ENCODE results near the gene CCDC15.

The CCDC15 gene

DNA sequence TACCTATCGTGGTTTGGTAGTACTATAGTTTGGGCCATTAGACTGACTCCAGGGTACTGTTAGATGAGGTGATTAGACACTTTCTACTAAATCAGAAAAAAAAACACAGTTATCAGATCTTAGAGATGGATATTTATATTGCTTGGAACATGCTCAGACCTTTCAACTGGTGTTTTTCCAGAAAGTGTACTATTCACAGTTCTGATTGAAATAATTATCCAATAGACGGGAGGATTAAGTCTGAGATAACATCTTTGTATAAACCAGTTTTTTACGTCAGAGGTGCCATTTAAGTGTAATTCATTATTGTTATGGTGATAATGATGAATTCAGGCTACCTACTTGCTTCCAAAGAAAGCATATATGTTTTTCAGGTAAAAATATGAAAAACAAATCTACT, 22.5 kb downstream of the CCDC15 start:
- H3K4me1 ChIP-seq (ENCODE audit: control insufficient read depth, insufficient read depth, low read length) = peaks cover 1% of the 10 kb centered on the region
- no peak overlapping the region for H3K4me2 ChIP-seq (ENCODE audit: low read length)
- H3K27me3 ChIP-seq (ENCODE audit: control insufficient read depth, insufficient read depth, low read length) = no peaks in the 10 kb centered on the region
- H3K9ac ChIP-seq (ENCODE audit: low read depth, low read length) = no peak overlapping the region
- no peaks in the 10 kb centered on the region for H3K9me3 ChIP-seq (replicated peaks; ENCODE audit: low read length)
- H3K36me3 ChIP-seq (ENCODE audit: insufficient read depth, low read length) = no peaks in the 10 kb centered on the region
- no peak overlapping the region for H3K4me3 ChIP-seq (ENCODE audit: low read length)

DNA sequence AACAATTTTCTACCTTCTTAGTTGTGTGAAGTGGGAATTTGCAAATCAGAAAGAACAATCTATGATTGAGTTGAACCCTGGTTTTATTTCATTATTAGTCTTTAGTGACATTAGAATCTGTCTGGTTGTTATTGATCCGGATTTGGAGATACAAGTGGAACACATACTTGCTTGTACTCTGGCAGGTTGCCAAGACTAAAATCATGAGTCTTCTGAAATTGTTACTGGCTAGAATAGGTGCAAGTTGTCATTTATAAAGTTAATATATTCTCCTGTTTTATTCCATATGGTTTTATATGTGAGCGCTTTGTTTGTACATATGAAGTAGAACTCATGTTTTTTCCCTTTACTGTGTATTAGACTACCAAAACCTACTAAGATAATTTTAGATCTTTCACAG, 23.0 kb downstream of the CCDC15 start:
- Histone ChIP-seq H3K9me3 (replicated peaks; ENCODE audit: low read length) (peaks cover 2% of the 10 kb centered on the region), H3K27me3 (ENCODE audit: control insufficient read depth, insufficient read depth, low read length) (no peaks in the 10 kb centered on the region), H3K4me2 (ENCODE audit: low read length) (no peak overlapping the region), H3K36me3 (ENCODE audit: insufficient read depth, low read length) (no peaks in the 10 kb centered on the region), H3K4me1 (ENCODE audit: control insufficient read depth, insufficient read depth, low read length) (no peaks in the 10 kb centered on the region), H3K9ac (ENCODE audit: low read depth, low read length) (no peak overlapping the region), H3K4me3 (ENCODE audit: low read length) (no peak overlapping the region)

DNA sequence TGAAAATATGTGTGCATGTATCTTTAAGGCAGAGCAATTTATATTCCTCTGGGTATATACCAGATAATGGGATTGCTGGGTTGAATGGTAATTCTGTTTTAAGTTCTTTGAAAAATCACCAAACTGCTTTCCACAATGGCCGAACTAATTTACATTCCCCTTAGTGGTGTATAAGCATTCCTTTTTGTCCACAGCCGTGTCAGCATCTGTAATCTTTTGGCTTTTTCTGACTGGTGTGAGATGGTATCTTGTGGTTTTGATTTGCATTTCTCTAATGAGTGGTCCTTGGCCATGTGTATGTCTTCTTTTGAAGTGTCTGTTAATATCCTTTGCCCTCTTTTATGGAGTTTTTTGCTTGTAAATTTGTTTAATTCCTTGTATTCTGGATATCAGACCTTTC, 24.3 kb downstream of the CCDC15 start:
- no peak overlapping the region for H3K4me3 ChIP-seq (ENCODE audit: low read length)
- peaks cover 3% of the 10 kb centered on the region for H3K9me3 ChIP-seq (replicated peaks; ENCODE audit: low read length)
- H3K4me2 ChIP-seq (ENCODE audit: low read length) = no peak overlapping the region
- H3K27me3 ChIP-seq (ENCODE audit: control insufficient read depth, insufficient read depth, low read length) = no peaks in the 10 kb centered on the region
- no peak overlapping the region for H3K9ac ChIP-seq (ENCODE audit: low read depth, low read length)
- no peaks in the 10 kb centered on the region for H3K4me1 ChIP-seq (ENCODE audit: control insufficient read depth, insufficient read depth, low read length)
- H3K36me3 ChIP-seq (ENCODE audit: insufficient read depth, low read length) = no peaks in the 10 kb centered on the region

DNA sequence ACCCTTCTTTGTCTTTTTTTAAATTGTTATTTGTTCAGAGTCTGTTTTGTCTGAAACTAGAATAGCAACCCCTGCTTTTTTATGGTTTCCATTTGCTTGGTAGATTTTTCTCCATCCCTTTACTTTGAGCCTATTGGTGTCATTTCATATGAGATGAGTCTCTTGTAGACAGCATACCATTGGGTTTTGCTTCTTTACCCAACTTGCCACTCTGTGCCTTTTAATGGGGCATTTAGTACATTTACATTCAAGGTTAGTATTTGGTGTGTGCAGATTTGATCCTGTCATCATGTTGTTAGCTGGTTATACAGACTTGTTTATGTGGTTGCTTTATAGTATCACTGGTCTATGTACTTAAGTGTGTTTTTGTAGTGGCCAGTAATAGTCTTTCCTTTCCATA, 28.0 kb downstream of the CCDC15 start:
- H3K9me3 ChIP-seq (replicated peaks; ENCODE audit: low read length) = peaks cover 3% of the 10 kb centered on the region
- no peaks in the 10 kb centered on the region for H3K27me3 ChIP-seq (ENCODE audit: control insufficient read depth, insufficient read depth, low read length)
- H3K4me3 ChIP-seq (ENCODE audit: low read length) = no peak overlapping the region

DNA sequence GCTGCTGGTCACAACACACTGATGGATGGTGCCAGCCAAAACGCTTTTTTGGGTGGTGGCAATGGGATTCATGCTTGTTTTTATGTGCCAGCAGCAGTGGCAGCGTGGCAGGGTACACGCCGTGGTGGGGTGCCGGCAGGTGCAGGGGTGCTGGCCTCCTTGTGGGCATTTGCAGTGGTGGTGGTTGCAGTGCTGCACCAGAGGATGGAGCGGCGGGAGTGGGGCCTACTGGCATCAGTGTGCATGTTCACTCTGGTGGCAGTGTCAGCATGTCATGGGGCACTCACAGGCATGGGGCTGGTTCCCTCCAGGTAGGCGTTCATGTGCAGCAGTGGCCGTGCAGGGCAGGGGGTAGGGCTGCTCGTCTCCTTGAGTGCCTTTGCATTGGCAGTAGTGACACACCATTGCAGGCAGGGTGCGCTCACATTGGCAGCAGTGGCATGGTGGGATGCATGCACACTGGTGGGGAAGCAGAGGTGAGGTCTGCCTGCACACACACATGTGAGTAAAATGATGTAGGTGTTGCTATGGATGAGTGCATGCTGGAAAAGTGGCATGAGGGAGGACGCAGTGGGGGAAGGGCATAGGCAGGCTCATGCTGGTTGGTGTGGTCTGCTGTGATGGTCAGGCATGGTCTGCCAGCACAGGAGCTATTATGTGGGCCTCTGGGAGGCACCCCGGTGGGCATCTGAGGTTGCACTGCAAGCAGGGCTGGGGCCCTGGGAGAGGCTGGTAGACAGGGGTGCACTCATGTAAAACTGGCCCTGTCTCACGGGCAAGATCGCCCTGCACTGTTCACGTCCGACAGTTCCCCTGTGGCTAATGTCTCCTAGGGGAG, 29.9 kb downstream of the CCDC15 start:
- no peak overlapping the region for H3K9ac ChIP-seq (ENCODE audit: low read depth, low read length)
- peaks cover 3% of the 10 kb centered on the region for H3K9me3 ChIP-seq (replicated peaks; ENCODE audit: low read length)
- H3K27me3 ChIP-seq (ENCODE audit: control insufficient read depth, insufficient read depth, low read length) = no peaks in the 10 kb centered on the region
- no peaks in the 10 kb centered on the region for H3K36me3 ChIP-seq (ENCODE audit: insufficient read depth, low read length)
- H3K4me3 ChIP-seq (ENCODE audit: low read length) = no peak overlapping the region
- no peaks in the 10 kb centered on the region for H3K4me1 ChIP-seq (ENCODE audit: control insufficient read depth, insufficient read depth, low read length)
- no peak overlapping the region for H3K4me2 ChIP-seq (ENCODE audit: low read length)

More for the DNA sequence above, 28.0 kb downstream of the CCDC15 start:
- Histone ChIP-seq H3K9ac (ENCODE audit: low read depth, low read length) (no peak overlapping the region), H3K4me2 (ENCODE audit: low read length) (no peak overlapping the region), H3K4me1 (ENCODE audit: control insufficient read depth, insufficient read depth, low read length) (no peaks in the 10 kb centered on the region), H3K36me3 (ENCODE audit: insufficient read depth, low read length) (no peaks in the 10 kb centered on the region)

DNA sequence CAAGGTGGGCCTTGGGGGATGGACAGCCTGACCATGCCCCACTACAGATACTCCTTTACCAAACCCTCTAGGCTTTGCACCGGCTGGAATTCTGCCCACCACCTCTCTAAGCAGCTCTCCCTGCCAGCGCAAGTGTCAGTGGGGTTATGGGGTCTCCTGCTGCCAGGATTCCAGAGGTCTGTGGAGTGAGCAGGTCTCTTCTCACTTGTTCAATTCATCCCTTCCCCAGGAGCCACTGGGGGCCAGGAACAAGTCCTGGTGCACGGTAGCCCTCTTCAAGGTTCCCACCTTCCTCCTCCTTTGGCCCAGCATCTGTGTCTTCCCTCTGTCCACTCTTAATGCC, 30.5 kb downstream of the CCDC15 start:
- H3K9me3 ChIP-seq (replicated peaks; ENCODE audit: low read length) = peaks cover 3% of the 10 kb centered on the region
- H3K36me3 ChIP-seq (ENCODE audit: insufficient read depth, low read length) = no peaks in the 10 kb centered on the region
- H3K9ac ChIP-seq (ENCODE audit: low read depth, low read length) = no peak overlapping the region
- H3K4me2 ChIP-seq (ENCODE audit: low read length) = no peak overlapping the region
- H3K4me1 ChIP-seq (ENCODE audit: control insufficient read depth, insufficient read depth, low read length) = no peaks in the 10 kb centered on the region
- H3K4me3 ChIP-seq (ENCODE audit: low read length) = no peak overlapping the region
- H3K27me3 ChIP-seq (ENCODE audit: control insufficient read depth, insufficient read depth, low read length) = no peaks in the 10 kb centered on the region

DNA sequence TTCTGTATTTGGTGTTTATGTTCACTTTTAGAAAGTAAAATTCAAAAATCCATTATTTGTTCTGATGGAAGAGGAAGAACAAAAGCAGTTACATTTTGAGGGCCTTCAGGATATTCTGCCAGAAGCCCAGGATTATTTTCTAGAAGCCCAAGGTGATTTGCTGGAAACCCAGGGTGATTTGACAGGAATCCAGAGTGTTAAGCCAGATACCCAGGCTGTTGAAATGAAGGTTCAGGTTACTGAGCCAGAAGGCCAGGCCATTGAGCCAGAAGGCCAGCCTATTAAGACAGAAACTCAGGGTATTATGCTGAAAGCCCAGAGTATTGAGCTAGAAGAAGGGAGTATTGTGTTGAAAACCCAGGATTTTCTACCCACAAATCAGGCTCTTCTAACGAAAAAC, 33.1 kb downstream of the CCDC15 start:
- no peak overlapping the region for H3K9ac ChIP-seq (ENCODE audit: low read depth, low read length)
- no peak overlapping the region for H3K4me2 ChIP-seq (ENCODE audit: low read length)
- H3K9me3 ChIP-seq (replicated peaks; ENCODE audit: low read length) = peaks cover under 1% of the 10 kb centered on the region
- H3K36me3 ChIP-seq (ENCODE audit: insufficient read depth, low read length) = no peaks in the 10 kb centered on the region
- H3K4me3 ChIP-seq (ENCODE audit: low read length) = no peak overlapping the region
- no peaks in the 10 kb centered on the region for H3K27me3 ChIP-seq (ENCODE audit: control insufficient read depth, insufficient read depth, low read length)
- H3K4me1 ChIP-seq (ENCODE audit: control insufficient read depth, insufficient read depth, low read length) = no peaks in the 10 kb centered on the region

DNA sequence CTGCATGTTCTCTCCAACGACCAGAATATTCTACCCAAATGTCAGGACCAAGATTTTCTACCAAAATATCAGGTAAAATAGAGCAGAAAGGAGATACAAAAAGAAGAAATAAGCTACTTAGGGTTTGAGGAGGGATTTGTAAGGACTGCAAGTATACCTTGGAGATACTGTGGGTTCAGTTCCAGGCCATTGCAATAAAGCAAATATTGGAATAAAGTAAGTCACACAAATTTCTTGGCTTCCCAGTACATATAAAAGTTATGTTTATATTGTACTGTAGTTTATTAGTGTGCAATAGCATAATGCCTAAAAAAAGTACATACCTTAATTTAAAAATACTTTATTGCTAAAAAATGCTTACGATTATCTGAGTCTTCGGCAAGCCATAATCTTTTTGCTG, 34.1 kb downstream of the CCDC15 start:
- H3K4me1 ChIP-seq (ENCODE audit: control insufficient read depth, insufficient read depth, low read length) = no peaks in the 10 kb centered on the region
- H3K27me3 ChIP-seq (ENCODE audit: control insufficient read depth, insufficient read depth, low read length) = no peaks in the 10 kb centered on the region
- H3K9ac ChIP-seq (ENCODE audit: low read depth, low read length) = no peak overlapping the region
- no peak overlapping the region for H3K4me3 ChIP-seq (ENCODE audit: low read length)
- H3K36me3 ChIP-seq (ENCODE audit: insufficient read depth, low read length) = no peaks in the 10 kb centered on the region
- no peak overlapping the region for H3K4me2 ChIP-seq (ENCODE audit: low read length)
- no peaks in the 10 kb centered on the region for H3K9me3 ChIP-seq (replicated peaks; ENCODE audit: low read length)

DNA sequence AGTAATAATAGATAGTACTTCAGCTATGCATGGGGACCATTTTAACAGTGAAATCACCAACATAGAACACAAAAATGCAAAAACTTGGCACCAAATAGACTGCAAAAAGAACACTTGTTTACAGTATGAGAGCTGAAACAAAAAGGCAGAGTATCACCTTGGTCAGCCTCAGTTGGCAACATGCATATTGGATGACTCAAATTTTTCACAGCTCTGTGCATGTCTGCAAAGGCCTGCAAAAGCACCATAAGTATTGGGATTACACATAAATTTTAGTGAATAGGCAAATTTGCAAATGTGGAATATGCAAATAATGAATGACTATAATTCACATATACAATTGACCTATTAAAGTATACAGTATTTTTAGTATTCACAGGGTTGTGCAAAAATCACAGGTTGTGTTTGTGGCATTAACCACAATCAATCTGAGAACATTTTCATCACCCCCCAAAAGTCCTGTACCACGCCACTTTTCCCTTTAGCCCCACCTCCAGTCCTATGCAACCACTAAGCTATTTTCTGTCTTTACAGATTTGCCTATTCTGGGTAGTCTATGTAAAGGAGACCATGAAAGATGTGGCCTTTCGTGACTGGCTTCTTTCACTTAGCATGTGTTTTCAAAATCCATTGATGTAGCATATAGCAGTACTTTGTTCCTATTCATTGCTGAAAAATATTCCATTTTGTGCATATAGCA, 47.2 kb downstream of the CCDC15 start:
- Histone ChIP-seq H3K4me2 (ENCODE audit: low read length) (no peak overlapping the region), H3K4me1 (ENCODE audit: control insufficient read depth, insufficient read depth, low read length) (no peaks in the 10 kb centered on the region), H3K4me3 (ENCODE audit: low read length) (no peak overlapping the region), H3K27me3 (ENCODE audit: control insufficient read depth, insufficient read depth, low read length) (no peaks in the 10 kb centered on the region), H3K9ac (ENCODE audit: low read depth, low read length) (no peak overlapping the region), H3K9me3 (replicated peaks; ENCODE audit: low read length) (no peaks in the 10 kb centered on the region), H3K36me3 (ENCODE audit: insufficient read depth, low read length) (peaks cover 3% of the 10 kb centered on the region)

DNA sequence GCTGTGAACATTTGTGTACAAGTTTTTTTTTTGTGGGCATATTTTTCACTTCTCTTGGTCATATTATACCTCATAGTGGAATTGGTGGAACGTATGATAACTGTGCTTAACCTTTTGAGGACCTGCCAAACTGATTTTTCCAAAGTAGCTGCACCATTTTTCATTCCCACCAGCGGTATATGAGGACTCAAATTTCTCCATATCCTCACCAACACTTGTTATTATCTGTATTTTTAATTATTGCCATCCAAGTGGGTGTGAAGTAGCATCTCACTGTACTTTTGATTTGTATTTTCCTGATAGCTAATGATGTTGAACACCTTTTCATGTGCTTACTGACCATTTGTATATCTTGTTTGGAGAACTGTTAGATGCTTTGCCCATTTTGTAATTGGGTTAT, 47.8 kb downstream of the CCDC15 start:
- Histone ChIP-seq H3K4me3 (ENCODE audit: low read length) (no peak overlapping the region), H3K4me2 (ENCODE audit: low read length) (no peak overlapping the region), H3K36me3 (ENCODE audit: insufficient read depth, low read length) (peaks cover 4% of the 10 kb centered on the region), H3K4me1 (ENCODE audit: control insufficient read depth, insufficient read depth, low read length) (no peaks in the 10 kb centered on the region), H3K9ac (ENCODE audit: low read depth, low read length) (no peak overlapping the region), H3K9me3 (replicated peaks; ENCODE audit: low read length) (no peaks in the 10 kb centered on the region), H3K27me3 (ENCODE audit: control insufficient read depth, insufficient read depth, low read length) (no peaks in the 10 kb centered on the region)

DNA sequence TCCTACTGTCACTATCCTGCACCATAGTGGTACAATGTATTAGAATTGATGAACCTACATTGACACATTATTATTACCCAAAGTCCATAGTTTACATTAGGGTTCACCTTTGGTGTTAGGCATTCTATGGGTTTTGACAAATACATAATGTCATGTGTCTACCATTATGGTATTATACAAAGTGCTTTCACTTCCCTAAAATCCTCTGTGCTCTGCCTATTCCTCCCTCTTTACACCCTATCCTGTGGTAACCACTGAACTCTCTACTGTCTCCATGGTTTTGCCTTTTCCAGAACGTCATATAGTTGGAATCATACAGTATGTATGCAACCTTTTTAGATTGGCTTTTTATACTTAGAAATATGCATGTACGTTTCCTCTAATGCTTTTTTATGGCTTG, 51.5 kb downstream of the CCDC15 start:
- H3K36me3 ChIP-seq (ENCODE audit: insufficient read depth, low read length) = peaks cover 4% of the 10 kb centered on the region
- no peak overlapping the region for H3K9ac ChIP-seq (ENCODE audit: low read depth, low read length)

DNA sequence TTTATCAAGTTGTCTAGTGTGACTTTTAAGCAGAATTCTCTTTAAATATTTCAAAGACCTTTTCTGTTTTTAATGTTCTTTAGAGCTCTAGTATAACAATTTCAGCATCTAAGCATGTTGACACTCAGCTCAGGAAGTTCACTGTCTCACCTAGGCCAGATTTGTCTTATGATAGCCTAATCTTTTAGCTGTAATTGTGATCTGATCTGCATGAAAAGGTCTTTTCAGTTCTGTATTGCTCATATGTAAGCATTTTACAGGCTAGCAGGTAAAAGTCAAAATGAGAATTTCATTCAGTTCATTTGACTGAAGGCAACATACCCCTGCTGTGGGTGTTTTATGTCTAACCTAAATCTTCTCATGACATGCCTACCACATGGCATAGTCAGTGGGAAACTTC, 62.4 kb downstream of the CCDC15 start:
- no peak overlapping the region for H3K4me2 ChIP-seq (ENCODE audit: low read length)
- H3K36me3 ChIP-seq (ENCODE audit: insufficient read depth, low read length) = no peaks in the 10 kb centered on the region
- H3K9me3 ChIP-seq (replicated peaks; ENCODE audit: low read length) = no peaks in the 10 kb centered on the region
- H3K27me3 ChIP-seq (ENCODE audit: control insufficient read depth, insufficient read depth, low read length) = no peaks in the 10 kb centered on the region
- H3K4me3 ChIP-seq (ENCODE audit: low read length) = no peak overlapping the region
- H3K9ac ChIP-seq (ENCODE audit: low read depth, low read length) = no peak overlapping the region
- H3K4me1 ChIP-seq (ENCODE audit: control insufficient read depth, insufficient read depth, low read length) = no peaks in the 10 kb centered on the region

More for the DNA sequence above, 51.5 kb downstream of the CCDC15 start:
- H3K4me1 ChIP-seq (ENCODE audit: control insufficient read depth, insufficient read depth, low read length) = no peaks in the 10 kb centered on the region
- H3K4me3 ChIP-seq (ENCODE audit: low read length) = no peak overlapping the region
- H3K4me2 ChIP-seq (ENCODE audit: low read length) = no peak overlapping the region
- H3K9me3 ChIP-seq (replicated peaks; ENCODE audit: low read length) = no peaks in the 10 kb centered on the region
- H3K27me3 ChIP-seq (ENCODE audit: control insufficient read depth, insufficient read depth, low read length) = no peaks in the 10 kb centered on the region
